ENCODE results near the gene RPL22.

The RPL22 gene

DNA sequence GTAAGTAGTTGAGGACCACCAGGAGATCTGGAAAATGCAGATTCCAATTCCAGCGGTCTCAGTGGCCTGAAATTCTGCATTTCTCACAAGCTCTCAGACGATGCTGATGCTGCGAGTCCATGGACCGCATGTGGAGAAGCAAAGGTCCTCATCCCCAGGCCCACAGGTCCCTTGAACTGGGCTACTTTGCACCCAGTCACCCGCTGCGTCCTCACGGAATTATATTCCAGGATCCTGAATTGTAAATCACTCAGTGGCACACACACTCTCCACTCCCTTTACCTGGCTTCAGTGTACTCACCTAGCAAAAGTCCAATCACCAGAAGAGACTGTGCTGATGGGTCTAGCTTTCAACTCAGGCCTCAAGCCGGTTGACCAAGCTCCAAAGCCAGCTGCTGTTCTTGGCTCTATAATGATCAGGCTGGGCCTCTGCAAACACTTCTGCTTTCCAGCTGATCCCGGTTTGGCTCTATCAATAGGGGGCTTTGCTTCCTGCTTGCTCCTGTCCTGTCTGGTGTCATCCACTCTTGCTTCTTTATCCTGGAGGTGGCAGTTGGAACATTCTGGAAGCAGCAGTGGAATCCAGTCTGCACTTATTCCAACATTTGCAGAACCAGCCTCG, 904 bp upstream of the RPL22 start:
- DNase-seq (ENCODE audit: low spot score): no peak

GRCh38 chr1:6198646-6199297, 623 bp downstream of the RPL22 start:
- DNase-seq (ENCODE audit: low spot score): no peak

DNA sequence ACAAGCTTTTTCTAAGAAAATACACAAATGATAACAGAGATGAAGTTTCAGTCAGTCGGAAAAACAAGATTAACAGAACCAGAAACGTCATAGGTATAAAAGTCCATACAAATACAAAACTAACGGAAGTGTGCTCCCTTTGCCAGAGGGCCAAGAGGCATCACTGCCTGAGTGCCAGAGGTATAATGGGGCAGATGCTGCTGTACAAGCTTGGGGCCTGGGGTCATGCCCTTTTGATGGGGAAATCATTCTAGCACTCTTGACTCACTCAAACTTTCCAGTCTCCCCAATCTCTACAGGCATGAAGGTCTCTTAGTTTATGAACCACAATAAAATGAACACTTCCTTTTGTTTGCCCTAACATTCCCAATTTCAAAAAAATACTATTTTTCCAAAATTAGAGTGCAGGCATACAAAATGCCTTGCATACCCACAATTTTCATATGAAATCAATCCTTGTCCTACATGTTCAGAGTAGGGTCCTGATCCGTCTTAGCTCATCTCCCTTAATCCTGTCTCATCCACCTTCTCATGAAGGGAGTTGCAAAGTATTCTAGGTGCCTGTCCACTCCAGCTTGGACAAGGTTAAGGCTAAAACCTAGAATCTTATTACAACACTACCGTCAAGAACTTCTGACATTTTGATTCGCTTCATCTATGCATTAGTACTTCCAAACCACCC, 1.5 kb downstream of the RPL22 start:
- DNase-seq (ENCODE audit: low spot score): no peak

GRCh38 chr1:6191968-6192367, 7.4 kb downstream of the RPL22 start:
- no peak for DNase-seq (ENCODE audit: low spot score)

DNA sequence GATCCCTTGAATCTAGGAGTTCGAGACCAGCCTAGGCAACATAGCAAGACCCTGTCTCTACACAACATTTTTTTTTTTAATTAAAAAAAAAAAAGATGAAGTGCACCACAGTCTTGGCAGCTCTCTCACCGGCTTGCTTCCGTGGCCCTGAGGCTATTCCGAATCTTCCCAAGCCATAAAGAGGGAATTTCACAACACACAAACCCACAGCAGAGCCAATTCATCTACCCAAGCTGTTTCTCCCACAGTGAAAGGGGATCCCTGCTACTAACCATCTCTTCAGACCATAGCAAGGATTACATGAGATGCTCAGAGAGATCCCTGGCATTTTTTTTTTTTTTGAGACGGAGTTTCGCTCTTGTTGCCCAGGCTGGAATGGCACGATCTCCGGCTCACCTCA, 10.9 kb downstream of the RPL22 start:
- DNase-seq (ENCODE audit: low spot score): no peak

GRCh38 chr1:6185635-6186382, 13.6 kb downstream of the RPL22 start:
- no peak for DNase-seq (ENCODE audit: low spot score)

DNA sequence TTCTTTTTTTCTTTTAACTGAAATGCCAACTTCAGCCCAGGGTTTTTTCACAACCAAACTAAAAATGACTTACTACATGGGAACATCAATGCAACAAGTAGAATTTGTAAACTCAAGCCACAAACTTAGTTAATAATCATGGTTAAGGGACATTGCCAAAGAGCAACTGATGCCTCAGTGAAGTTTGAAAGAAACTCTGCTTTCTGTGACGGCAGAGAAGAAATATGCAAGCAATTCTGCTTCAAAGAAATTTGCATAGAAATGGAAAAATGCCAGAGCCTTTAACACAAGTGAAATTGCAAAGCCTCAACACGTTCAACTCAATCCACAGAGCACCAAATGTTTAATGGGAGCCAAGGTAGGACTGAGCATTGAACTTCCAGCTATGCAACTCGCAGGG, 14.2 kb downstream of the RPL22 start:
- DNase-seq (ENCODE audit: low spot score): no peak

DNA sequence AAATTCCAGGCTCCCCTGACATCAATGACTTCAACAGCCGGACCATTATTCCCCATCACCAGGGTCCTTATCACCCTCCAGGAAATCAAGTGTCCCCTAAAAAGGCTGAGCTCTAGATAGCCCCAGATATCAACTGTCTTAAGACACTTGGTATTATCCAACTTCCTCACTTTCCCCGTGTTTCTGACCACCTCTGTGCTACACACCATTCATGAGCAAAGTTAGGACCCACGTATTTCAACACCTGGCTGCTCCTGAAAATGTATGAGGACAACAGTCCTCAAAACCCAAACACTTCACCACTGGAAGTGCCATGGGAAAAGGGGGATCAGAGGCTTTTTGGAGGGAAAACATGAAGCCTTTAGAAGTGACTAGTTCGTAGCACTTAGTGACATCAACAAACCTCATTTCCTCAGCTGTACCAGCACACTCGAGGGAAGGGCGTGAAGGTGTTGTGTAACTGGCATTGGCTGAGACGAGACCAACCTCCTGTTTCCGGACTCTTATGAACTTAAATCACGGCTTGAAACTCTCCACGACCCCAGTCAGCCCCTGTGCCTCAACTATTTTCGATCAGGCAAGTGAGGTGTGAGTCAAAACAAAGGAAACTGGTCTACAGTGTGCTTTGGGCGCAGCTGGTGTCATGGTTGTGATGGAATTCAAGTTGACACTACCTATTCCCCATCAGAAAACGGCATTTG, 15.2 kb downstream of the RPL22 start:
- no peak for DNase-seq (ENCODE audit: low spot score)

DNA sequence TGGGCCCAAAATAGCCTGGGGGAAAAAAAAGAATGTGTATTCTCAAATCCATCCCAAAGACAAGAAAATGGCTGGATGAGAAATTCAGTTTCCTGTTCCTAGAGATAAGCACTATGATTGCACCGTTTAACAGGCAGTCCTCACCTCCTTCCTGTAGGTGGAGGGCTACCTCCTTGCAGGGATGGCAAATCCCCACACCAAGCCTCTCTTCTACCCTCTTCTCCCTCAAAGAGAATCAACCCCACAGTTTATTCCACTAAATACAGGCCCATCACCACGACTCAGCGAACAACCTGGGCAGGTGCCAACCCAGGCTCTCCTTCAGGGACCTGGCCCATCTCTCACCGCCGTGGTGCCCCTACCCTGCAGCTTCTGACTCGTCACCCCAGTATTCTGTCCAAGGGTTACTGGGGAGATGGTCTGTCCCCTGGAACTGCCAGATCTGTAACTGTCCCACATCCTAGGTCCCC, 15.8 kb downstream of the RPL22 start:
- no peak for DNase-seq (ENCODE audit: low spot score)

- no peak for DNase-seq (ENCODE audit: low spot score)
These were observed 18.0 kb downstream of the RPL22 start for GRCh38 chr1:6181347-6181770.

- DNase-seq (ENCODE audit: low spot score): no peak
These were observed 18.6 kb downstream of the RPL22 start for GRCh38 chr1:6180707-6181311.

- DNase-seq (ENCODE audit: low spot score): no peak
These were observed 19.1 kb downstream of the RPL22 start, which contains the start of gene CHD5 for GRCh38 chr1:6180268-6180706. CHD5 (minus strand) TSS chr1:6180321; CDS start chr1:6180023, 298 bp downstream.

DNA sequence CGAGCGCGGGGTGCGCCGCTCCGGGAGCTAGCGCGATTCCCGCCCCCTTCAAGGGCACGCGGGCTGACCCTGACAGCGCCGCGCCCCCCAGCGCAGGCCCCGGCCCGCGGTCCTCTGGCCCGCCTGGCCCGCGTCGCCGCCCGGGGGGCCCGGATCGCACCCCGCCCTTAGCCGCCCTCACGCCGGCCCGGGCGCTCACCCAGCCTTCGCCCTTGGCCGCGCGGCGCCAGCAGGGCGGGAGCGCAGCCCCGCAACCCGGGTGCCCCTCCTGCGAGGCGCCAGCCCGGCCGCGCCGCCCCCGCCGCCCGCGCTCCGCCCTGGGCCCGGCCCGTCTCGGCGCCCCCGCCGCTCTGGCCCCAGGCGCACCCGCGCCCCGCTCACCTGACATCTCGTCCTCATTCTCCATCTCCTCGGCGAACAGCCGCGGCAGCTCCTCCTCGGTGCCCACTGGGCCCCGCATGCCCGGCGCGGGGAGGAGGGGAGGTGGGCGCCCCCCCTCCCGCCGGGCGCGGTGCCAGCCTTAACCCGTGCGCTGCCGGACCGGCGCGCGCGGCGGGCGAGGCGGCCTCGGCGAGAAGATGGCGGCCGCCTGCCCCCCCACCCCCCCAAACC, 19.7 kb downstream of the RPL22 start:
- no peak for DNase-seq (ENCODE audit: low spot score)

GRCh38 chr1:6178751-6179563, 20.4 kb downstream of the RPL22 start:
- no peak for DNase-seq (ENCODE audit: low spot score)

- no peak for DNase-seq (ENCODE audit: low spot score)
These were observed 21.6 kb downstream of the RPL22 start for GRCh38 chr1:6177681-6178380.

- no peak for DNase-seq (ENCODE audit: low spot score)
These were observed 22.6 kb downstream of the RPL22 start for GRCh38 chr1:6176779-6177178.

DNA sequence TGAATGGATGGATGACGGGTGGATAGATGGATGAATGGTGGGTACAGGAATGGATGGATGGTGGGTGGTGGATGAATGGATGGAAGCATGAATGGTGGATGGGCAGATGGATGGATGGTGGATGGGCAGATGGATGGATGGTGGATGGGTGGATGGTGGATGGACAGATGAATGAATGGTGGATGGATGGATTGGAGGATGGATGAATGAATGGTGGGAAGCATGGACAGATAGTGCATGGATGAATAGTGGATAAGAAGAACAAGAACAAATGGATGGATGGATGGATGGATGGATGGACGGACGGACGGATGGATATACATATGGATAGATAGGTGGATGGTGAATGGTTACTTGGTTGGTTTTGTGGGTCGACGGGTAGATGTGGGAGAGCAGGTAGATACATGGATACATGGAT, 24.0 kb downstream of the RPL22 start:
- DNase-seq (ENCODE audit: low spot score): no peak

DNA sequence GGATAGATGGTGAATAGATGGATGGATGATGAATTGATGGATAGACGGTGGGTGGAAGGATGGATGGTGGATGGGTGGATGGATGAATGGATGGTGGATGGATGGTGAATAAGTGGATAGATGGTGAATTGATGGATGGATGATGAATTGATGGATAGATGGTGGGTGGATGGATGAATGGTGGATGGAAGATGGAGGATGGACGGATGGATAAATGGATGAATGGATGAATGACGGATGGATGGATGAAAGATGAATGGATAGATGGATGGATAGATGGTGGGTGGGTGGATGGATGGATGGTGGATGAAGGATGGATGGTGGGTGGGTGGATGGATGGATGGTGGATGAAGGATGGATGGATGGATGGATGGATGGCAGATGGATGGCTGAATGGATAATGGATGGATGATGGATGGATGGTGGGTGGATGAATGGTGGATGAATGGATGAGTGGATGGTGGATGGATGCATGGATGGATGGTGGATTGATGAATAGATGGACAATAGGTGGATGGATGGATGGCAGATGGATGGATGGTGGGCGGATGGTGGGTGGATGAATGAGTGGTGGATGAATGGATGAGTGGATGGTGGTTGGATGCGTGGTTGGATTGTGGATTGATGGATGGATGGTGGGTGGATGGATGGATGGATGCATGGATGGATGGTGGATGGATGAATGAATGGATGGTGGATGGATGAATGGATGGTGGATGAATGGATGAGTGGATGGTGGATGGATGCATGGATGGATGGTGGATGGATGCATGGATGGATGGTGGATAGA, 24.6 kb downstream of the RPL22 start:
- no peak for DNase-seq (ENCODE audit: low spot score)

GRCh38 chr1:6172549-6172948, 26.8 kb downstream of the RPL22 start:
- no peak for DNase-seq (ENCODE audit: low spot score)
